Activated naive CD4-positive, alpha-beta T cell treated with anti-CD3 and anti-CD28 coated beads, Interleukin-2, amount 10 ng/mL, durations not matched to agents 7 days and 5 days (primary cell): ENCODE measurements around the gene PTPN1.
A peak's percentile ranks its signal among the peaks of the same experiment; 100 is the strongest.

ENCODE experiments used
- CTCF ChIA-PET: fragments of 350-600 bp; sonication (Branson Sonifier 250); formaldehyde crosslinking; loops from one replicate; lab custom pipeline; 2021; ENCODE audit warnings: antibody characterized with exemption; lab: Charles Lee
- DNase-seq: peaks from one replicate; pipeline ENCODE4 v3.0.0-alpha.2; 2020
- H3K27ac Mint-ChIP-seq: one replicate; pipeline ENCODE4 v1.8.0; 2021; ENCODE audit warnings: mild to moderate bottlenecking, moderate library complexity, mixed read lengths
- H3K27me3 Mint-ChIP-seq: one replicate; pipeline ENCODE4 v1.8.0; 2021; ENCODE audit warnings: mild to moderate bottlenecking, mixed read lengths
- H3K36me3 Mint-ChIP-seq: one replicate; pipeline ENCODE4 v1.8.0; 2021; ENCODE audit warnings: mixed read lengths
- H3K4me1 Mint-ChIP-seq: one replicate; pipeline ENCODE4 v1.8.0; 2021; ENCODE audit warnings: mixed read lengths
- H3K4me3 Mint-ChIP-seq: one replicate; pipeline ENCODE4 v1.8.0; 2021; ENCODE audit warnings: mild to moderate bottlenecking, moderate library complexity, mixed read lengths
- H3K9me3 Mint-ChIP-seq: one replicate; pipeline ENCODE4 v1.8.0; 2021; ENCODE audit warnings: mixed read lengths

Gene PTPN1

DNA sequence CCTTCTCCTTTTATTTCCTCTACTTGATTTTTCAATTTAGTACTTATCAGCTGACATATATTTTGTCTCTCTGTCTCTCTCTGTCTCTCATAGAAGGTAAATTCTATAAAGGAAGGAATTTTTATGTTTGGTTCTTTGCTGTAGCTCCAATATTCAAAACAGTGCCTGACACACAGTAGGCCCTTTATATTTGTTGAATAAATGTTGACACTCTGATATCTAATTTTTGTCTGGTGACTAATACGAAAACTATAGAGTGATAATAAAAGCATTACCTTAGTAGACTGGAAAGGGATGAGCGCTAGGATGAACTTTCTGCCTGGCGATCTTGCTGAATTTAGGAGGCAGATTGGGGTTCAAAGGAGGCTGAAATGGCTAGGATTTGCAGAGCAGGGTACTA lies 42.8 kb downstream of the PTPN1 start:
- DNase-seq, result no peak
- no peaks in the 10 kb centered on the region for H3K9me3 Mint-ChIP-seq
- H3K27me3 Mint-ChIP-seq, result no peaks in the 10 kb centered on the region
- peaks cover 23% of the 10 kb centered on the region for H3K4me1 Mint-ChIP-seq
- H3K4me3 Mint-ChIP-seq, result no peak overlapping the region
- CTCF ChIA-PET, result interaction anchor here (0.9 to 1.7 kb wide), 3 partner anchors 11 to 17 kb away, joined by 3 to 4 read pairs (median 3); no protein-coding TSS in a partner anchor
- H3K27ac Mint-ChIP-seq, result no peak overlapping the region
- H3K36me3 Mint-ChIP-seq, result peaks cover 38% of the 10 kb centered on the region

DNA sequence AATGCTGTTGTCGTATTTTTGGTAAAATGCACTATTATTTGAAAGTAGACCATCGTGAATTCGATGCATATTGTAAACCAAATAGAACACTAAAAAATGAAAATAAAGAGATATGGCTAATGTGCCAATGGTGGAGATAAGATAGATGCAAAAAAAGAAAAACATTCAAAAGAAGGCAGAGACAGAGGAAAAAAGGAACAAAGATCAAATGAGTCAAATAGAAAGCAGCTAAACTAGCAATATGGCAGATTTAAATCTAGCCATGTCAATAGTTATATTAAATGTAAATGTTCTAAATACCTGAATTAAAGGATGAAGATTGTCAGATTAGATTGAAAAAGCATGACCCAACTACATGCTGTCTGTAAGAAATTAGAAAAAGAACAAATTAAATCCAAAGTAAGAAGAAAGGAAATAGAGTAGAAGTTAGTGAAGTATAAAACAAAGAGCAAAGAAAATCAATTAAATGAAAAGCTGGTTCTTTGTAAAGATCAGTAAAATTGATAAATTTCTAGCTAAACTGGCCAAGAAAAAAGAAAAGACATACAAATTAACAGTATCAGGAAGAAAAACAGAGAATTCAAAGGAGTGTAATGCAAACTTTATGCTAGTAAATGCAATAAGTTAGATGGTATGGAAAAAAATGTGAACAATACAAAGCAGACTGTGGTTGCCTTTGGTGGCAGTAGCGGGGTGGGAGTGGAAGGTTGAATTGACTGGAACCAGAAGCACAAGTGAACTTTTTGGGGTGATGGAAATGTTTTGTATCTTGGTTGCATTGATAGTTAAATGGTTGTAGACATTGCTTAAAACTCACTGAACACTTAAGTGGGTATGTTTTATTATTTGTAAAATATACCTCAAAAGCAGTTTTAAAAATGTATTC lies 44.8 kb downstream of the PTPN1 start:
- Mint-ChIP-seq H3K36me3 (peaks cover 40% of the 10 kb centered on the region), H3K4me1 (peaks cover 23% of the 10 kb centered on the region), H3K27ac (no peak overlapping the region), H3K4me3 (no peak overlapping the region), H3K27me3 (no peaks in the 10 kb centered on the region), H3K9me3 (no peaks in the 10 kb centered on the region)
- no peak for DNase-seq
- CTCF ChIA-PET, result interaction anchor here (1.0 to 1.2 kb wide), 2 partner anchors 9 to 15 kb away, joined by 3 read pairs; no protein-coding TSS in a partner anchor

- DNase-seq, result no peak
- Mint-ChIP-seq H3K27ac (no peak overlapping the region), H3K36me3 (peaks cover 37% of the 10 kb centered on the region), H3K9me3 (no peaks in the 10 kb centered on the region), H3K4me1 (peaks cover 26% of the 10 kb centered on the region), H3K4me3 (no peak overlapping the region), H3K27me3 (no peaks in the 10 kb centered on the region)
- CTCF ChIA-PET, result no interaction called here
Observed at GRCh38 chr20:50555662-50556061, 45.5 kb downstream of the PTPN1 start.

- CTCF ChIA-PET, result no interaction called here
- Mint-ChIP-seq H3K27ac (no peak overlapping the region), H3K4me3 (no peak overlapping the region), H3K9me3 (no peaks in the 10 kb centered on the region), H3K27me3 (no peaks in the 10 kb centered on the region), H3K4me1 (peaks cover 44% of the 10 kb centered on the region), H3K36me3 (peaks cover 44% of the 10 kb centered on the region)
- no peak for DNase-seq
Observed at GRCh38 chr20:50557549-50558134, 47.5 kb downstream of the PTPN1 start.

GRCh38 chr20:50558483-50558925 lies 48.3 kb downstream of the PTPN1 start:
- Mint-ChIP-seq H3K27ac (no peak overlapping the region), H3K4me3 (no peak overlapping the region), H3K9me3 (no peaks in the 10 kb centered on the region), H3K27me3 (no peaks in the 10 kb centered on the region), H3K4me1 (peaks cover 49% of the 10 kb centered on the region), H3K36me3 (peaks cover 51% of the 10 kb centered on the region)
- CTCF ChIA-PET, result no interaction called here
- no peak for DNase-seq

DNA sequence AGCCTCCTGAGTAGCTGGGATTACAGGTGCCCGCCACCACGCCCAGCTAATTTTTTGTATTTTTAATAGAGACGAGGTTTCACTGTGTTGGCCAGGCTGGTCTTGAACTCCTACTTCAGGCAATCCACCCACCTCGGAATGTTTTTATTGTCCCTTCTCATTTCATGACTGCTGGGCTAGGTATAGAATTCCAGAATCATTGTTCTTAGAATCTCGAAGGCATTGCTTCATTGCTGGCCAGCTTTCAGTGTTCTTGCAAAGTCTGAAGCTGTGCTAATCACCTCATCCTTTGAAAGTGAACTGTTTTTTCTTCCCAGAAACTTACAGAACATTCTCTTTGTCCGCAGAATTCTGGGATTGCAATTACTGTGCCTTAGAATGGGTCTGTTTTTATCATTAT lies 49.0 kb downstream of the PTPN1 start:
- Mint-ChIP-seq H3K4me1 (peaks cover 49% of the 10 kb centered on the region), H3K27ac (no peak overlapping the region), H3K36me3 (peaks cover 54% of the 10 kb centered on the region), H3K4me3 (no peak overlapping the region), H3K27me3 (no peaks in the 10 kb centered on the region), H3K9me3 (no peaks in the 10 kb centered on the region)
- CTCF ChIA-PET, result no interaction called here
- DNase-seq, result no peak

GRCh38 chr20:50559856-50560638 lies 49.9 kb downstream of the PTPN1 start:
- no peak overlapping the region for H3K27ac Mint-ChIP-seq
- no peak overlapping the region for H3K4me3 Mint-ChIP-seq
- H3K36me3 Mint-ChIP-seq, result peaks cover 61% of the 10 kb centered on the region
- no peak for DNase-seq
- H3K27me3 Mint-ChIP-seq, result no peaks in the 10 kb centered on the region
- CTCF ChIA-PET, result no interaction called here
- no peaks in the 10 kb centered on the region for H3K9me3 Mint-ChIP-seq
- H3K4me1 Mint-ChIP-seq, result peaks cover 52% of the 10 kb centered on the region

DNA sequence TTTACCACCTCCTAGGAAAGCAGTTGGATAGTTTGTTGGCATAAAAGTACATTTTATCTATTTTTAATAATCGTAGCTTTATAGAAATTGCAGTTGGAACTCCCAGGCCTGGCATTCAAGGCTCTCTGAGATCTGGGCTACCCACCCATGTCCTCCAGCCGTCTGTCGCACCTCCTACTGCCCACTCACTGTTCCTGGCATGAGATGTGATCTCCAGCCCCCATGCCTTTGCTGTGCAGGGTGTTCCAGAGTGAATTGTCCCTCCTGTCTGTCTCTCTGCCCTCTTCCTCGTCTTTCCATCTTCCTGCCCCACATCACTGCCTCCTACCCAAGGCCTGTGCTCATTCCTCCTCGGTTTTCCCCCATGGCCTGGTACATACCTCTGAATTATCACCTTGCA lies 50.7 kb downstream of the PTPN1 start:
- Mint-ChIP-seq H3K4me3 (no peak overlapping the region), H3K27me3 (no peaks in the 10 kb centered on the region), H3K27ac (peak overlapping the region; percentile 74), H3K4me1 (peaks cover 50% of the 10 kb centered on the region), H3K36me3 (peaks cover 66% of the 10 kb centered on the region), H3K9me3 (no peaks in the 10 kb centered on the region)
- CTCF ChIA-PET, result interaction anchor here (0.8 to 2.3 kb wide), 4 partner anchors 9 to 83 kb away, joined by 3 to 19 read pairs (median 5); no protein-coding TSS in a partner anchor
- no peak for DNase-seq

DNA sequence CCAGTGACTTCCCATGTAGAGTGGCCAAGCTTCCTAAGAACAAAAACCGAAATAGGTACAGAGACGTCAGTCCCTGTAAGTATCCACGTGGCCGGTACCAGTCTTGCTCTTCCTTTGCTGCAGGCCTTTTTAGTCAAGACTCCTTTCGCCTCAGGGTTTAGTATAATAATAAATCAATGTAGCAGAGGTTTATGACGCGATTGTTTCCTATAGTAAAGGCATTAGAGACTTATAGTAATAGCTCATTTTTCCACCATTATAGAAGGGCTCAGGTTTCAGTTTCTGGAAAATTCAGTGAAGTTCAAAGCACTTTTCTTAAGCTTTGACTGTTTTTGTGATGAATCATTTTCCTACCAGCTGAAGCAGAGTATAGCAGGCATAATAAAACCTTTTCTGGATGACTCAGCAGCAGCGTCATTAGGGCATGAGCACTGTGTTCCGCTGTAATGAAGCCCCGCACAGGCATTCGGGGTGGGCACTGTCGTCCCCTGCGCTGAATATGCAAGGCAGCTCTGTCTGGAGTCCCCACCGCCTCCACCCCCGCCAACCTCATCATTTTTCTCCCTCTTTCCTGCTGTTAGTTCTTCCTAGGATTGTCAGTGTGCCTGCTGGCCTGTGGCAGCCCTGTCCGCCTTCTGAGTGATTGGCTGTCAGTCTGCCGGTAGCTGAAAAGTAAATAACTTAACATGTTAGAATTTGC lies 51.3 kb downstream of the PTPN1 start:
- CTCF ChIA-PET, result interaction anchor here (0.7 to 2.3 kb wide), 8 partner anchors 9 to 83 kb away, joined by 3 to 19 read pairs (median 4); no protein-coding TSS in a partner anchor
- Mint-ChIP-seq H3K27ac (peak overlapping the region; percentile 74), H3K36me3 (peaks cover 71% of the 10 kb centered on the region), H3K27me3 (no peaks in the 10 kb centered on the region), H3K4me3 (no peak overlapping the region), H3K4me1 (peaks cover 46% of the 10 kb centered on the region), H3K9me3 (no peaks in the 10 kb centered on the region)
- peak; percentile 46 for DNase-seq

GRCh38 chr20:50562262-50562701 lies 52.1 kb downstream of the PTPN1 start:
- no peaks in the 10 kb centered on the region for H3K27me3 Mint-ChIP-seq
- H3K36me3 Mint-ChIP-seq, result peaks cover 73% of the 10 kb centered on the region
- peaks cover 50% of the 10 kb centered on the region for H3K4me1 Mint-ChIP-seq
- DNase-seq, result no peak
- peak overlapping the region; percentile 73 for H3K27ac Mint-ChIP-seq
- no peaks in the 10 kb centered on the region for H3K9me3 Mint-ChIP-seq
- no peak overlapping the region for H3K4me3 Mint-ChIP-seq
- CTCF ChIA-PET, result interaction anchor here (1.2 to 2.3 kb wide), 5 partner anchors 12 to 84 kb away, joined by 3 to 19 read pairs (median 3); no protein-coding TSS in a partner anchor

DNA sequence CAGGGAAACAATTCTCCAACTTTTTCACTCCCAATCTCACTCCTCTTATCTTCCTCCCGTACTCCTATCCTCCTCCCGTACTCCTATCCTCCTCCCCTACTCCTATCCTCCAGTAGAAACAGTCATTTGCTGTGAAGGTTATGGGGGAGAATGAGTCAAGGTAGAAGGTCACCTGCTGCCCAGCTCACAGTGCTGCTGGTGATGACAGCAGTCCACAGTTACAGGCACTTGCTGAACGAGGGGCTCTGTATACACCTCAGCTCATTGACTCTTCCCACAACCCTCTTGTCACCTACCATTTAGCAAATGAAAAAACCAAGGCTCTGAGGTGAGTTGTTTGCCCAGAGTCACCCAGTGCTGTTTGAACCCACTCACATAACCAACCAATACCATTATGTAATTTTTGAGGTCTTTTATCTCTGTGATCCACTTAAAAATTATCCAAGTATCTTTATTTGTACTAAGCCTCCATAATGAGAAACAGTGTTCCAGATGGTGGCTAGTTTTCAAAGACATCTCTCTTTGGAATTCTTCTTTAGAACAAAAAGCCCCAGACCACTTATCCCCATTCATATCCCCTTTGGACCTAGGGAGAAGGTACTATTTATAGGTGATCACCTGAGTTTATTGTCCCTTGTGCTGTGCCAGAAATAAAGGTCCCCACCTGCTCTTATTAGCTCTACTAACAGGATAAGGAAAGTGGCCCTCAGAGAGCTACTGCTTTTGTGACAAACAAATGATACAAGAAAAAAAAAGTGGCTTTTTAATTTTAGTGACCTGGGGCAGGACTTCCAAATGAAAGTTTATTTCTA lies 53.2 kb downstream of the PTPN1 start:
- no peaks in the 10 kb centered on the region for H3K27me3 Mint-ChIP-seq

GRCh38 chr20:50565383-50565782 lies 55.2 kb downstream of the PTPN1 start:
- peaks cover 73% of the 10 kb centered on the region for H3K36me3 Mint-ChIP-seq
- no peak overlapping the region for H3K4me3 Mint-ChIP-seq
- no peak for DNase-seq
- no peaks in the 10 kb centered on the region for H3K27me3 Mint-ChIP-seq
- CTCF ChIA-PET, result interaction anchor here (1.1 to 1.8 kb wide), 2 partner anchors 10 to 55 kb away, joined by 3 to 5 read pairs; partner anchors contain the start of gene PTPN1
- peaks cover 59% of the 10 kb centered on the region for H3K4me1 Mint-ChIP-seq
- H3K27ac Mint-ChIP-seq, result no peak overlapping the region
- H3K9me3 Mint-ChIP-seq, result no peaks in the 10 kb centered on the region

More for the DNA sequence above, 53.2 kb downstream of the PTPN1 start:
- Mint-ChIP-seq H3K4me1 (peaks cover 54% of the 10 kb centered on the region), H3K9me3 (no peaks in the 10 kb centered on the region), H3K36me3 (peaks cover 71% of the 10 kb centered on the region), H3K4me3 (no peak overlapping the region), H3K27ac (peak overlapping the region; percentile 30)
- CTCF ChIA-PET, result interaction anchor here (0.6 to 2.3 kb wide), 2 partner anchors 11 to 52 kb away, joined by 3 to 19 read pairs; no protein-coding TSS in a partner anchor
- DNase-seq, result no peak
